ENCODE data around the gene TRAP1.

TRAP1 gene

GRCh38 chr16:3687792-3688191, 29.5 kb downstream of the TRAP1 start:
- Histone ChIP-seq H3K4me2 (ENCODE audit: low read length) (no peak overlapping the region), H3K4me3 (ENCODE audit: low read length) (no peak overlapping the region), H3K4me1 (ENCODE audit: control insufficient read depth, insufficient read depth, low read length) (peaks cover 12% of the 10 kb centered on the region), H3K9ac (ENCODE audit: low read depth, low read length) (no peak overlapping the region), H3K9me3 (replicated peaks; ENCODE audit: low read length) (no peaks in the 10 kb centered on the region), H3K36me3 (ENCODE audit: insufficient read depth, low read length) (peaks cover 31% of the 10 kb centered on the region), H3K27me3 (ENCODE audit: control insufficient read depth, insufficient read depth, low read length) (no peaks in the 10 kb centered on the region)

DNA sequence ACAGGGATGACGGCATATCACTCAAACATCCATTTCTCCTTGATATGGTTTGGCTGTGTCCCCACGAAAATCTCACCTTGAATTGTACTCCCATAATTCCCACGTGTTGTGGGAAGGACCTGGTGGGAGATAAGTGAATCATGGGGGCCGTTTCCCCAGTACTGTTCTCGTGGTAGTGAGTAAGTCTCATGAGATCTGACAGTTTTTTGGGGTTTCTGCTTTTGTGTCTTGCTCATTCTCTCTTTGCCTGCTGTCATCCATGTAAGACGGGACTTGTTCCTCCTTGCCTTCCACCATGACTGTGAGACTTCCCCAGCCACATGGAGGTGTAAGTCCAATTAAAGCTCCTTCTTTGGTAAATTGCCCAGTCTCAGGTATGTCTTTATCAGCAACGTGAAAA, 30.3 kb downstream of the TRAP1 start:
- H3K9ac ChIP-seq (ENCODE audit: low read depth, low read length), result no peak overlapping the region
- peaks cover 31% of the 10 kb centered on the region for H3K36me3 ChIP-seq (ENCODE audit: insufficient read depth, low read length)
- H3K4me1 ChIP-seq (ENCODE audit: control insufficient read depth, insufficient read depth, low read length), result peaks cover 12% of the 10 kb centered on the region
- H3K4me3 ChIP-seq (ENCODE audit: low read length), result no peak overlapping the region
- no peaks in the 10 kb centered on the region for H3K27me3 ChIP-seq (ENCODE audit: control insufficient read depth, insufficient read depth, low read length)
- no peak overlapping the region for H3K4me2 ChIP-seq (ENCODE audit: low read length)
- no peaks in the 10 kb centered on the region for H3K9me3 ChIP-seq (replicated peaks; ENCODE audit: low read length)

GRCh38 chr16:3681206-3681605, 36.1 kb downstream of the TRAP1 start:
- Histone ChIP-seq H3K9me3 (replicated peaks; ENCODE audit: low read length) (no peaks in the 10 kb centered on the region), H3K4me2 (ENCODE audit: low read length) (no peak overlapping the region), H3K4me1 (ENCODE audit: control insufficient read depth, insufficient read depth, low read length) (no peaks in the 10 kb centered on the region), H3K9ac (ENCODE audit: low read depth, low read length) (no peak overlapping the region), H3K36me3 (ENCODE audit: insufficient read depth, low read length) (peaks cover 34% of the 10 kb centered on the region), H3K4me3 (ENCODE audit: low read length) (no peak overlapping the region), H3K27me3 (ENCODE audit: control insufficient read depth, insufficient read depth, low read length) (no peaks in the 10 kb centered on the region)

DNA sequence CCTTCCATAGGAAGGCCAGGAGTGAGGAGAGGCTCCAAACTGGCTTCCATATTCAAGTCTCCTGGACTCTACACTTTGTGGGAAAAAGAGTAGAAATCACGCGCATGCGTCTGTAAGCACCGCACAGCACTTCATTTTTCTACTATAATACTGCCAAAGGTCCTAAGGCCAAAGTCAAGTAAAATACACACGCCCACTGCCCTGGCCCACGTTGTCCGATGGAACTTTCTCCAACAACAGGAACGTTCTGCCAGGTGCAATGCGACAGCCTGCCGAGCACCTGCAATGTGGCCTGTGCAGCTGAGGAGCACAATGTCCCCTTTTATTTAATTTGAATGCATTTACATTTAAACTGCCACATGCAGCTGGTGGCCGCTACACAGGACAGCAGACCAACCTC, 39.3 kb downstream of the TRAP1 start:
- no peaks in the 10 kb centered on the region for H3K4me1 ChIP-seq (ENCODE audit: control insufficient read depth, insufficient read depth, low read length)
- H3K36me3 ChIP-seq (ENCODE audit: insufficient read depth, low read length), result peaks cover 48% of the 10 kb centered on the region
- no peak overlapping the region for H3K9ac ChIP-seq (ENCODE audit: low read depth, low read length)
- no peaks in the 10 kb centered on the region for H3K9me3 ChIP-seq (replicated peaks; ENCODE audit: low read length)
- no peak overlapping the region for H3K4me2 ChIP-seq (ENCODE audit: low read length)
- H3K4me3 ChIP-seq (ENCODE audit: low read length), result no peak overlapping the region
- H3K27me3 ChIP-seq (ENCODE audit: control insufficient read depth, insufficient read depth, low read length), result no peaks in the 10 kb centered on the region

GRCh38 chr16:3675601-3676130, 41.7 kb downstream of the TRAP1 start:
- no peak overlapping the region for H3K4me3 ChIP-seq (ENCODE audit: low read length)
- no peaks in the 10 kb centered on the region for H3K4me1 ChIP-seq (ENCODE audit: control insufficient read depth, insufficient read depth, low read length)
- no peak overlapping the region for H3K4me2 ChIP-seq (ENCODE audit: low read length)
- H3K27me3 ChIP-seq (ENCODE audit: control insufficient read depth, insufficient read depth, low read length), result no peaks in the 10 kb centered on the region
- no peaks in the 10 kb centered on the region for H3K9me3 ChIP-seq (replicated peaks; ENCODE audit: low read length)
- H3K36me3 ChIP-seq (ENCODE audit: insufficient read depth, low read length), result peaks cover 52% of the 10 kb centered on the region
- H3K9ac ChIP-seq (ENCODE audit: low read depth, low read length), result no peak overlapping the region

- peaks cover 52% of the 10 kb centered on the region for H3K36me3 ChIP-seq (ENCODE audit: insufficient read depth, low read length)
- no peak overlapping the region for H3K9ac ChIP-seq (ENCODE audit: low read depth, low read length)
- H3K9me3 ChIP-seq (replicated peaks; ENCODE audit: low read length), result no peaks in the 10 kb centered on the region
- no peaks in the 10 kb centered on the region for H3K4me1 ChIP-seq (ENCODE audit: control insufficient read depth, insufficient read depth, low read length)
- no peak overlapping the region for H3K4me3 ChIP-seq (ENCODE audit: low read length)
- no peaks in the 10 kb centered on the region for H3K27me3 ChIP-seq (ENCODE audit: control insufficient read depth, insufficient read depth, low read length)
- no peak overlapping the region for H3K4me2 ChIP-seq (ENCODE audit: low read length)
Measured at GRCh38 chr16:3674513-3675295, 42.6 kb downstream of the TRAP1 start.

GRCh38 chr16:3673676-3674377, 43.5 kb downstream of the TRAP1 start:
- H3K9me3 ChIP-seq (replicated peaks; ENCODE audit: low read length), result peaks cover 5% of the 10 kb centered on the region
- H3K4me1 ChIP-seq (ENCODE audit: control insufficient read depth, insufficient read depth, low read length), result no peaks in the 10 kb centered on the region
- H3K4me2 ChIP-seq (ENCODE audit: low read length), result no peak overlapping the region
- H3K9ac ChIP-seq (ENCODE audit: low read depth, low read length), result no peak overlapping the region
- no peaks in the 10 kb centered on the region for H3K27me3 ChIP-seq (ENCODE audit: control insufficient read depth, insufficient read depth, low read length)
- H3K36me3 ChIP-seq (ENCODE audit: insufficient read depth, low read length), result peaks cover 50% of the 10 kb centered on the region
- no peak overlapping the region for H3K4me3 ChIP-seq (ENCODE audit: low read length)

GRCh38 chr16:3673201-3673600, 44.1 kb downstream of the TRAP1 start:
- no peaks in the 10 kb centered on the region for H3K27me3 ChIP-seq (ENCODE audit: control insufficient read depth, insufficient read depth, low read length)
- no peak overlapping the region for H3K4me3 ChIP-seq (ENCODE audit: low read length)
- H3K36me3 ChIP-seq (ENCODE audit: insufficient read depth, low read length), result peaks cover 55% of the 10 kb centered on the region

DNA sequence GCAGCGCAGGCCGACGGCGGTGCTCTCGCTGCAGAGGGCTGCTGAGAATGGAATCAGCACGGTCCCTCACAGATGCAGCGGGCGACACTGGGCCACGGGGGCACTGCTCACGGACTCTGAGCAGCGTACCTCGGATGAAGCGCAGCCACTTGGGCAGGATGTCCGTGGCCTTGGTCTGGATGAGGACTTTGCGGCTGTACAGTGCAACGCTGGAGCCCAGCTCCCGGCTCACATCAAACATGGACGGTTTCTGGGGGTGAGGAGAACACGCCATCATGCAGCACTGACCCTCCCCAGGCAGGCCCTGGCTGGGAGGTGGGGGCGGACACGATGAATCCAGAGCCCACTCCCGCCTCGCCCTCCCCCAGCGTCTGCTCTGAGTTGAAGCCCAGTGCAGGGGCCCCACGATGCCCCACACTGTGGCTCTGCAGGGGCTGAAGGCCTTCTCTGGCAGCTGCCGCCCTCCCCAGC, 44.7 kb downstream of the TRAP1 start:
- Histone ChIP-seq H3K9ac (ENCODE audit: low read depth, low read length) (no peak overlapping the region), H3K4me3 (ENCODE audit: low read length) (no peak overlapping the region), H3K4me1 (ENCODE audit: control insufficient read depth, insufficient read depth, low read length) (no peaks in the 10 kb centered on the region), H3K9me3 (replicated peaks; ENCODE audit: low read length) (peaks cover 11% of the 10 kb centered on the region), H3K4me2 (ENCODE audit: low read length) (no peak overlapping the region), H3K36me3 (ENCODE audit: insufficient read depth, low read length) (peaks cover 53% of the 10 kb centered on the region), H3K27me3 (ENCODE audit: control insufficient read depth, insufficient read depth, low read length) (no peaks in the 10 kb centered on the region)

More at GRCh38 chr16:3673201-3673600, 44.1 kb downstream of the TRAP1 start:
- H3K9me3 ChIP-seq (replicated peaks; ENCODE audit: low read length), result peaks cover 11% of the 10 kb centered on the region
- H3K4me2 ChIP-seq (ENCODE audit: low read length), result no peak overlapping the region
- H3K4me1 ChIP-seq (ENCODE audit: control insufficient read depth, insufficient read depth, low read length), result no peaks in the 10 kb centered on the region
- H3K9ac ChIP-seq (ENCODE audit: low read depth, low read length), result no peak overlapping the region

- no peak overlapping the region for H3K9ac ChIP-seq (ENCODE audit: low read depth, low read length)
- H3K36me3 ChIP-seq (ENCODE audit: insufficient read depth, low read length), result peaks cover 50% of the 10 kb centered on the region
- H3K4me3 ChIP-seq (ENCODE audit: low read length), result no peak overlapping the region
- H3K4me2 ChIP-seq (ENCODE audit: low read length), result no peak overlapping the region
- no peaks in the 10 kb centered on the region for H3K4me1 ChIP-seq (ENCODE audit: control insufficient read depth, insufficient read depth, low read length)
- peaks cover 11% of the 10 kb centered on the region for H3K9me3 ChIP-seq (replicated peaks; ENCODE audit: low read length)
- H3K27me3 ChIP-seq (ENCODE audit: control insufficient read depth, insufficient read depth, low read length), result no peaks in the 10 kb centered on the region
Measured at GRCh38 chr16:3671424-3671823, 45.9 kb downstream of the TRAP1 start.

- Histone ChIP-seq H3K9me3 (replicated peaks; ENCODE audit: low read length) (peaks cover 11% of the 10 kb centered on the region), H3K4me2 (ENCODE audit: low read length) (no peak overlapping the region), H3K36me3 (ENCODE audit: insufficient read depth, low read length) (peaks cover 53% of the 10 kb centered on the region), H3K9ac (ENCODE audit: low read depth, low read length) (no peak overlapping the region), H3K4me1 (ENCODE audit: control insufficient read depth, insufficient read depth, low read length) (no peaks in the 10 kb centered on the region), H3K4me3 (ENCODE audit: low read length) (no peak overlapping the region), H3K27me3 (ENCODE audit: control insufficient read depth, insufficient read depth, low read length) (no peaks in the 10 kb centered on the region)
Measured at GRCh38 chr16:3670711-3671110, 46.6 kb downstream of the TRAP1 start.
